Brain microvascular endothelial cell (primary cell): ENCODE results near the gene SOAT2.

ENCODE experiments used
- DNase-seq: peaks from one replicate; pipeline ENCODE4 v3.0.0-alpha.2; 2020
- H3K27ac ChIP-seq: fragments of 250-450 bp; sonication (Bioruptor Pico); 2 replicates; pipeline ENCODE4 v1.5.1; 2020; ENCODE audit warnings: mild to moderate bottlenecking, moderate library complexity
- H3K27me3 ChIP-seq: fragments of 250-450 bp; sonication (Bioruptor Pico); replicated peaks from 2 replicates; pipeline ENCODE4 v1.5.1; 2020; ENCODE audit warnings: mild to moderate bottlenecking
- H3K36me3 ChIP-seq: fragments of 250-450 bp; sonication (Bioruptor Pico); replicated peaks from 2 replicates; pipeline ENCODE4 v1.5.1; 2020; ENCODE audit warnings: mild to moderate bottlenecking
- H3K4me3 ChIP-seq: 2 replicates; pipeline ENCODE4 v1.5.1; 2011; ENCODE audit warnings: low read depth, mild to moderate bottlenecking, control low read depth, low read length, moderate library complexity
- in situ Hi-C: cut with HindIII; loops from 2 replicates; pipeline ENCODE4 v1.10.0; 2017; ENCODE audit warnings: low sequenced_read_pairs, low pct_ligation_motif_present
- TF ChIP-seq, protein P1 (sequence below): IDR thresholded peaks from 2 replicates; pipeline ENCODE4 v1.5.1; 2011; ENCODE audit warnings: low read depth, mild to moderate bottlenecking, moderate library complexity, low read length, control low read depth, inconsistent platforms; ENCODE audit errors: missing control alignments

Gene SOAT2

GRCh38 chr12:53060721-53061276 is 42.5 kb upstream of the SOAT2 start:
- peaks cover 67% of the 10 kb centered on the region for H3K36me3 ChIP-seq
- in situ Hi-C loops: no loop called here
- TF ChIP-seq, protein P1, sequence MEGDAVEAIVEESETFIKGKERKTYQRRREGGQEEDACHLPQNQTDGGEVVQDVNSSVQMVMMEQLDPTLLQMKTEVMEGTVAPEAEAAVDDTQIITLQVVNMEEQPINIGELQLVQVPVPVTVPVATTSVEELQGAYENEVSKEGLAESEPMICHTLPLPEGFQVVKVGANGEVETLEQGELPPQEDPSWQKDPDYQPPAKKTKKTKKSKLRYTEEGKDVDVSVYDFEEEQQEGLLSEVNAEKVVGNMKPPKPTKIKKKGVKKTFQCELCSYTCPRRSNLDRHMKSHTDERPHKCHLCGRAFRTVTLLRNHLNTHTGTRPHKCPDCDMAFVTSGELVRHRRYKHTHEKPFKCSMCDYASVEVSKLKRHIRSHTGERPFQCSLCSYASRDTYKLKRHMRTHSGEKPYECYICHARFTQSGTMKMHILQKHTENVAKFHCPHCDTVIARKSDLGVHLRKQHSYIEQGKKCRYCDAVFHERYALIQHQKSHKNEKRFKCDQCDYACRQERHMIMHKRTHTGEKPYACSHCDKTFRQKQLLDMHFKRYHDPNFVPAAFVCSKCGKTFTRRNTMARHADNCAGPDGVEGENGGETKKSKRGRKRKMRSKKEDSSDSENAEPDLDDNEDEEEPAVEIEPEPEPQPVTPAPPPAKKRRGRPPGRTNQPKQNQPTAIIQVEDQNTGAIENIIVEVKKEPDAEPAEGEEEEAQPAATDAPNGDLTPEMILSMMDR: no peak
- no peak for DNase-seq
- no peak overlapping the region for H3K27ac ChIP-seq
- H3K27me3 ChIP-seq: no peaks in the 10 kb centered on the region
- H3K4me3 ChIP-seq: no peak overlapping the region

GRCh38 chr12:53061404-53062010 is 41.8 kb upstream of the SOAT2 start:
- TF ChIP-seq, protein P1: peak; percentile 35
- Histone ChIP-seq H3K27ac (no peak overlapping the region), H3K36me3 (peaks cover 69% of the 10 kb centered on the region), H3K4me3 (no peak overlapping the region), H3K27me3 (no peaks in the 10 kb centered on the region)
- in situ Hi-C loops: no loop called here
- DNase-seq: no peak

DNA sequence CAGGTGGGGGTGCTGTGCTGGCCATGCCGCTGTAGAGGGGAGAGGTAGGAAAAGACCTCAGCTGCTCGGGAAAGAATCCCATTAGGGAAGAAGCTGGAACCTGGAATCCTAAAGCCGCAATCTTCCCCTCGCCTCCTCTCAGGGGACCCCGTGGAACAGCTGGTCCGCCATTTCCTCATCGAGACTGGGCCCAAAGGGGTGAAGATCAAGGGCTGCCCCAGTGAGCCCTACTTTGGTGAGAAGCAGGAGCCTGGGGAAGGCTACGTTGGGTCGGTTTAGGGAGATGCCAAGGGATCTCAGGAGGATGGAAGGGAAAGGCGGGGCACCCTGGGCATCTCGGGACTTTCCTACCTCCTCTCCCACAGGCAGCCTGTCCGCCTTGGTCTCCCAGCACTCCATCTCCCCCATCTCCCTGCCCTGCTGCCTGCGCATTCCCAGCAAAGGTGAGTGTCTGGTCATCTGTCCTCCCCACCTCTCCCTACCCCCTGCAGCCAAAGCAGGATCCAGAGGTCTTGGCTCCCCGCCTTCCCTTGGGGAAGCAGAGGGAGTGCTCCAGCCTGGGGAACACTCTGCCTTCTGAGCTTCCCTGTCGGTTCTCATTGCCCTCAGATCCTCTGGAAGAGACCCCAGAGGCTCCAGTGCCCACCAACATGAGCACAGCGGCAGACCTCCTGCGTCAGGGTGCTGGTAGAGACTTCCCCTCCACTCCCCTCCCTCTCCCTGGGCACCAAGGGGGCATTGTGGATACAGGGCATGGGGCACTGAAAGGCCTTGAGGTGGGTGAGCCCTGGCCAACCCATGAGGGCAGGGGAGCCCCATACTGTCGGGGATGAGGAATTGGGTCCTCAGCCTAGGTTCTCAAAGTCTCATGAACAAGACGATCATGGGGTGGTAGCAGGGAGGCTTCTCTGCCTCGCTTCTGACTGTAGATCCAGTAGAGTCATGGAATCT is 41.0 kb upstream of the SOAT2 start:
- H3K4me3 ChIP-seq: no peak overlapping the region
- DNase-seq: no peak
- no peak overlapping the region for H3K27ac ChIP-seq
- no peaks in the 10 kb centered on the region for H3K27me3 ChIP-seq
- H3K36me3 ChIP-seq: peaks cover 67% of the 10 kb centered on the region
- TF ChIP-seq, protein P1: no peak
- in situ Hi-C loops: no loop called here

GRCh38 chr12:53062977-53063707 is 40.1 kb upstream of the SOAT2 start:
- DNase-seq: no peak
- in situ Hi-C loops: no loop called here
- no peak overlapping the region for H3K27ac ChIP-seq
- H3K4me3 ChIP-seq: no peak overlapping the region
- H3K36me3 ChIP-seq: peaks cover 59% of the 10 kb centered on the region
- TF ChIP-seq, protein P1: no peak
- no peaks in the 10 kb centered on the region for H3K27me3 ChIP-seq

DNA sequence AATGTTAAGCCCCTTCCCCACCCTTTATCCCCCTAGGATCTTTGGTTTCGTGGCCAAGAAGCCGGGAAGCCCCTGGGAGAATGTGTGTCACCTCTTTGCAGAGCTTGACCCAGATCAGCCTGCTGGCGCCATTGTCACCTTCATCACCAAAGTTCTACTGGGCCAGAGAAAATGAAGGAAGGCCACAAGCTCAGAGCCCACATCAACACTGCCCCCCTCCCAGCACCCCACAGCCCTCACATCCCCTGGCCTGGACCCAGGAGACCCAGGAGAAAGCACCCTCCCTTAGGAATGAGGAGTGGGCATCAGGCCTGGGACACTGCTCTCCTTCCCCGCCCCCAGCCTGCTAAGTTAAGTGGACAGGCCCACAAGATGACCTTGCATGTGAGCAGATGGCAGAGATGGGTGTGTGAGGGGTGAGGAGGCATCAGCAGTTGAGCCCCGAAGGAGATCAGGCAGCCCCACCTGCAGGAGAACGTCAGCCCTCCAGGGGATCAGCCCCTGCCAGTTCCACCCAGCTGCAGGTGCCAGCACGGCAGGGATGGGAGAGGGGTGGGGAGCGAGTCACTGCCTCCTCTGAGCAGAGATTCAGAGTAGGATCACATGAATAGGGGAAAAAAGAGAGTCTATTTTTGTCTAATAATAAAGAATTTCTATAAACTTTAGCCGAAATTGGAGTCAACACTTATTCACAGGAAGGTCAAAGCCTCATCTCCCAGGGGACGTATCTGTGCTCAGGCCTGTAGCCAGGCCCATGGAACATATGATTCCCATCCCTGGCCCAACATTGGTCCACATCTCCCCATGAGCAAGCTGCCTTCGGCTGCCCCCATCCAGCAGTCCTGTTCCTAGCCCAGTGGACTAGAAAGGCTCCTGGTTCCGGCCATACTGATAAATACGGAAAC is 39.3 kb upstream of the SOAT2 start:
- peak; percentile 69 for DNase-seq
- Histone ChIP-seq H3K27me3 (no peaks in the 10 kb centered on the region), H3K36me3 (peaks cover 58% of the 10 kb centered on the region), H3K27ac (peak overlapping the region; percentile 46), H3K4me3 (no peak overlapping the region)
- TF ChIP-seq, protein P1: no peak
- in situ Hi-C loops: no loop called here
